K562 (cell line): ENCODE results near the gene LPA. TPM values are rescaled to one million over a fixed set of nuclear protein-coding genes. Genes with fewer than 3 reads are reported as not detected.
A peak's percentile ranks its signal among the peaks of the same experiment; 100 is the strongest.
"Not testable (repeated sequence)": the region's sequence is repeated elsewhere in the genome, so short reads cannot be mapped to it uniquely, and the experiment has no call there.

Source experiments
- ARNT ChIP-seq, 2 experiments: fragments of 450-650 bp; IDR thresholded peaks; 2 replicates each; pipeline ENCODE4 v1.6.1; 2016; ENCODE audit warnings: mild to moderate bottlenecking in 1 of 2
- CBFA2T2 ChIP-seq: fragments of 450-650 bp; conservative IDR thresholded peaks from 2 replicates; pipeline ENCODE4 v1.6.1; 2017; ENCODE audit warnings: mild to moderate bottlenecking
- CBX3 ChIP-seq, 2 experiments: IDR thresholded peaks; 1 replicate in 1 of 2; 2 replicates in 1 of 2; pipeline ENCODE4 v1.6.1; 2012; ENCODE audit warnings: inconsistent platforms in 2 of 2, low read length in 2 of 2, borderline replicate concordance in 1 of 2, control low read depth in 1 of 2
- ETS1 ChIP-seq: conservative IDR thresholded peaks from 2 replicates; pipeline ENCODE4 v1.6.1; 2011; ENCODE audit warnings: low read depth, mild to moderate bottlenecking, low read length; ENCODE audit not compliant: control insufficient read depth
- JUND ChIP-seq, 2 experiments: IDR thresholded peaks; 2 replicates in 1 of 2; 3 replicates in 1 of 2; pipeline ENCODE4 v1.6.1; 2011; ENCODE audit warnings: borderline replicate concordance in 2 of 2, low read depth in 2 of 2, low read length in 2 of 2, improper control_type of control experiment in 1 of 2, missing biosample characterization in 1 of 2, missing genetic modification characterization in 1 of 2, missing genetic modification reagents in 1 of 2
- KLF16 ChIP-seq: IDR thresholded peaks from 2 replicates; pipeline ENCODE4 v1.6.1; 2016; ENCODE audit warnings: antibody characterized with exemption
- NCOA1 ChIP-seq: fragments of 450-650 bp; IDR thresholded peaks from 2 replicates; pipeline ENCODE4 v1.6.1; 2016; ENCODE audit warnings: low read depth
- NFIC ChIP-seq: fragments of 450-650 bp; IDR thresholded peaks from 2 replicates; pipeline ENCODE4 v1.6.1; 2017; ENCODE audit warnings: mild to moderate bottlenecking, inconsistent platforms
- PKNOX1 ChIP-seq: fragments of 450-650 bp; IDR thresholded peaks from 2 replicates; pipeline ENCODE4 v1.6.1; 2016
- SMARCE1 ChIP-seq: fragments of 450-650 bp; IDR thresholded peaks from 2 replicates; pipeline ENCODE4 v1.7.1; 2016; ENCODE audit warnings: mild to moderate bottlenecking
- SOX6 ChIP-seq: fragments of 450-650 bp; IDR thresholded peaks from 2 replicates; pipeline ENCODE4 v1.6.1; 2014; ENCODE audit warnings: mild to moderate bottlenecking
- TAL1 ChIP-seq: fragments of 450-650 bp; IDR thresholded peaks from 2 replicates; pipeline ENCODE4 v1.6.1; 2016; ENCODE audit warnings: mild to moderate bottlenecking
- TBL1XR1 ChIP-seq, 2 experiments: IDR thresholded peaks; 2 replicates each; pipeline ENCODE4 v1.6.1; 2012; ENCODE audit warnings: improper control_type of control experiment in 2 of 2, low read length in 2 of 2, mild to moderate bottlenecking in 1 of 2
- TEAD4 ChIP-seq, 2 experiments: sonication (generic) in 1 of 2; formaldehyde crosslinking in 1 of 2; IDR thresholded peaks; 2 replicates each; pipeline versions ENCODE4 v1.6.1 to v1.8.0; 2012 to 2022; ENCODE audit warnings: borderline replicate concordance in 1 of 2, inconsistent platforms in 1 of 2, low read length in 1 of 2, mild to moderate bottlenecking in 1 of 2, missing genetic modification reagents in 1 of 2
- ZMIZ1 ChIP-seq, 2 experiments: fragments of 150-350 bp in 1 of 2; IDR thresholded peaks; 2 replicates each; pipeline ENCODE4 v1.6.1; 2012 to 2016; ENCODE audit warnings: low read depth in 2 of 2, low read length in 2 of 2, mild to moderate bottlenecking in 1 of 2, moderate library complexity in 1 of 2
- ZNF766 ChIP-seq: fragments of 200-800 bp; sonication (Bioruptor generic); conservative IDR thresholded peaks from 2 replicates; pipeline ENCODE4 v1.6.1; 2016; ENCODE audit warnings: missing genetic modification characterization, missing compliant biosample characterization
- polyA plus RNA-seq, 8 experiments: library from polyadenylated mRNA; depleted of rRNA in 4 of 8; stranded (reverse) in 5 of 8; unstranded in 3 of 8; fragments of >200 nt; fragmentation: Nextera tagmentation in 2 of 8; fragmentation: Illumina TruSeq in 1 of 8; extraction: Ambion mirVana in 2 of 8; extraction: Trizol in 1 of 8; gene quantifications; 2 replicates each; pipeline versions ENCODE4 v1.2.1 to v1.2.3, GENCODE V29; 2011 to 2014; ENCODE audit warnings: inconsistent platforms in 1 of 8, missing spikeins in 1 of 8
- total RNA-seq, 7 experiments: library from RNA; depleted of rRNA in 6 of 7; stranded (reverse); fragments of >200 nt in 6 of 7; fragmentation: Illumina TruSeq in 2 of 7; extraction: Trizol in 2 of 7; gene quantifications; 2 replicates each; pipeline versions ENCODE4 v1.2.1 to v1.2.3, GENCODE V29; 2011 to 2021; ENCODE audit warnings: low replicate concordance in 1 of 7
- TF ChIP-seq, protein P1 (sequence below), 3 experiments: fragments of 200-800 bp in 1 of 3; fragments of 250-450 bp in 1 of 3; fragments of 450-650 bp in 1 of 3; sonication (Bioruptor Pico) in 1 of 3; sonication (Bioruptor generic) in 1 of 3; formaldehyde crosslinking in 1 of 3; IDR thresholded peaks; 2 replicates each; pipeline versions ENCODE4 v1.6.1 to v1.8.0; 2016 to 2022; ENCODE audit warnings: mild to moderate bottlenecking in 2 of 3, missing genetic modification characterization in 2 of 3, missing compliant biosample characterization in 1 of 3, moderate library complexity in 1 of 3

The LPA gene
- total and polyA plus RNA-seq, 9 of the 15 experiments (the other 6 are each of a cell fraction or from before 2014, with no cell fraction given) = 0.01 to 0.18 (median 0.07) TPM; not detected in 6

DNA sequence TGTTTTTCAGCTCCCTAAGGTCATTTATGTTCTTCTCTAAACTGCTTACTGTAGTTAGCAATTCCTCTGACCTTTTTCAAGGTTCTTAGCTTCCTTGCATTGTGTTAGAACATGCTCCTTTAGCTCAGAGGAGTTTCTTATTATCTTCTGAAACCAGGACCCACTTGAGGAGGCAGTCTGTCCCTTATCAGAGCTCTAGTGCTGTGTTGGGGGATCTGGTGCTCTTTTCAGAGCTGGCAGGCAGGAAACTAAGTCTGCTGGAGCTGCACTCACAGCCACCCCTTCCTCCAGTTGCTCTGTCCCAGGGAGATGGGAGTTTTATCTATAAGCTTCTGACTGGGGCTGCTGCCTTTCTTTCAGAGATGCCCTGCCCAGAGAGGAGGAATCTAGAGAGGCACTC is 92.9 kb downstream of the LPA start (continued):
- TF ChIP-seq TEAD4 (IDR thresholded peaks at IDR 0.05; ENCODE audit: low read length) (peak; percentile 93), JUND (IDR thresholded peaks at IDR 0.05; ENCODE audit: borderline replicate concordance, low read depth, low read length) (peak; percentile 10; the same call in 1 of the 2 replicates), ZNF766 (0 out of 2 replicates have a peak, but pooled peaks have one; percentile 57), ARNT (IDR thresholded peaks at IDR 0.05) (peak; percentile 73 to 87; a peak in 3 of 4 replicates), NCOA1 (peak; percentile 72; the same call in 1 of the 2 replicates), PKNOX1 (peak; percentile 45; the same call in 1 of the 2 replicates), SMARCE1 (peak; percentile 65; the same call in 1 of the 2 replicates), CBX3 (IDR thresholded peaks at IDR 0.05; ENCODE audit: borderline replicate concordance in 1 of 2, low read length in 2 of 2) (peak in 1 of 2 experiments; percentile 57; a peak in 1 of 3 replicates), TAL1 (peak; percentile 96), SOX6 (peak; percentile 84), KLF16 (peak; percentile 76; the same call in 1 of the 2 replicates), ETS1 (peak; percentile 46; the same call in 1 of the 2 replicates), NFIC (peak; percentile 90), CBFA2T2 (peak; percentile 97), TBL1XR1 (IDR thresholded peaks at IDR 0.05; ENCODE audit: low read length in 2 of 2) (peak in 1 of 2 experiments; percentile 32; a peak in 1 of 4 replicates), ZMIZ1 (IDR thresholded peaks at IDR 0.05; ENCODE audit: low read depth in 2 of 2, low read length in 2 of 2) (0 out of 4 replicates have a peak, but pooled peaks of 1 of the 2 experiments have one; percentile 69)
- not testable (repeated sequence) for TF ChIP-seq TEAD4 (CRISPR knock-in tag; IDR thresholded peaks at IDR 0.05; ENCODE audit: borderline replicate concordance); JUND (tag; IDR thresholded peaks at IDR 0.05; ENCODE audit: borderline replicate concordance, low read depth, low read length)
- TF ChIP-seq, protein P1, sequence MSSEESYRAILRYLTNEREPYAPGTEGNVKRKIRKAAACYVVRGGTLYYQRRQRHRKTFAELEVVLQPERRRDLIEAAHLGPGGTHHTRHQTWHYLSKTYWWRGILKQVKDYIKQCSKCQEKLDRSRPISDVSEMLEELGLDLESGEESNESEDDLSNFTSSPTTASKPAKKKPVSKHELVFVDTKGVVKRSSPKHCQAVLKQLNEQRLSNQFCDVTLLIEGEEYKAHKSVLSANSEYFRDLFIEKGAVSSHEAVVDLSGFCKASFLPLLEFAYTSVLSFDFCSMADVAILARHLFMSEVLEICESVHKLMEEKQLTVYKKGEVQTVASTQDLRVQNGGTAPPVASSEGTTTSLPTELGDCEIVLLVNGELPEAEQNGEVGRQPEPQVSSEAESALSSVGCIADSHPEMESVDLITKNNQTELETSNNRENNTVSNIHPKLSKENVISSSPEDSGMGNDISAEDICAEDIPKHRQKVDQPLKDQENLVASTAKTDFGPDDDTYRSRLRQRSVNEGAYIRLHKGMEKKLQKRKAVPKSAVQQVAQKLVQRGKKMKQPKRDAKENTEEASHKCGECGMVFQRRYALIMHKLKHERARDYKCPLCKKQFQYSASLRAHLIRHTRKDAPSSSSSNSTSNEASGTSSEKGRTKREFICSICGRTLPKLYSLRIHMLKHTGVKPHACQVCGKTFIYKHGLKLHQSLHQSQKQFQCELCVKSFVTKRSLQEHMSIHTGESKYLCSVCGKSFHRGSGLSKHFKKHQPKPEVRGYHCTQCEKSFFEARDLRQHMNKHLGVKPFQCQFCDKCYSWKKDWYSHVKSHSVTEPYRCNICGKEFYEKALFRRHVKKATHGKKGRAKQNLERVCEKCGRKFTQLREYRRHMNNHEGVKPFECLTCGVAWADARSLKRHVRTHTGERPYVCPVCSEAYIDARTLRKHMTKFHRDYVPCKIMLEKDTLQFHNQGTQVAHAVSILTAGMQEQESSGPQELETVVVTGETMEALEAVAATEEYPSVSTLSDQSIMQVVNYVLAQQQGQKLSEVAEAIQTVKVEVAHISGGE (CRISPR knock-in tag; IDR thresholded peaks at IDR 0.05) = peak in 1 of 3 experiments; percentile 66; a peak in 2 of 6 replicates
